NCI-H774 (cell line): ENCODE data around the gene PIAS1.
A peak's percentile ranks its signal among the peaks of the same experiment; 100 is the strongest.
"Not testable (repeated sequence)": the region's sequence is repeated elsewhere in the genome, so short reads cannot be mapped to it uniquely, and the experiment has no call there.

Experiments used
- DNase-seq: peaks from one replicate; lab custom pipeline; 2025; lab: John Stamatoyannopoulos, UW

PIAS1 gene

DNA sequence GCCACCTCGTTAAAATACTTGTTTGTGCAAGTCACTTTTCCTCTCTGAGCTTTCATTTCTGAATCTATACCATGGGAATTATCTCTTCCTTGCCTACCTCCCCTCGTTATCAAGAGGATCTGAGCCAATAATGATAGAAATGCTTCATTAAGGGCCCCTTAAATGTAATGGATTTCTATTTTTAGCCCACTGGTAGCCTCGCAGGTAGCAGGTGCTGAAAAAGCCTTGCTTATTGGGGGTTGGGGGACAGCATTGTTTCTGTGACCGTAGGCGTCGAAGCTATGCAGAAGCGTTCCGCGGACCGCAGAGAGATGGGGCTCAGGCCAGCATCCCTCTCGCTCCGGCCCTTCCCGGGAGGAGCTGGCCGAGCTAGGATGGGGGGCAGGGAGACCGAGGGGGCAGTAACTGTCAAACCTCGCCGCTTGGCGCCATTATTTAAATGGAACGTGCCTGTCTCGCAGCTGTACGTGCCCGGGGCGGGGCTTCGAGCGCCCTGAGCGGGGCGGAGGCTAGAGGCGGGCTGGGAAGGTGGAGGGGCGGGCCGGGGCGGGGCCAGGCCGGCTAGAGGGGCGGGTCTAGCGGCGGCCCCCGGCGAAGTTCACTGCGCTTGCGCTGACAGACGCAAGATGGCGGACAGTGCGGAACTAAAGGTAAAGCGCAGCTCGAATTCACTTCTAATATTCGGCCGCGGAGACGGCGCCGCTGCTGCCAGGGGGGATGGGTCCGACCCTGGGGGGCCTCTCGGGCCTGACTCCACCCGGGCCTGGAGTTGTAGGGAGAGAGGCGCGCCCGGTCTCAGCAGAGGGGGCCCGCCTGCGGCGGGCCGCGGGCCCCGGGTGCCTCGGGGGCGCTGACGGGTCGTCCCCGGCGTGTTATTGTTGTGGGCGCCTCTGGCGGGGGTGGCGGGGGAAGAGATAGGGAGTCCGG, at the start of gene PIAS1:
PIAS1 (plus strand) TSS at position 615 of the 927 bp plus-strand sequence; CDS start at position 627, 12 bp downstream.
- DNase-seq: peak; percentile 94

- not testable (repeated sequence) for DNase-seq
Measured at GRCh38 chr15:68007642-68008041, 46.5 kb upstream of the PIAS1 start.

DNA sequence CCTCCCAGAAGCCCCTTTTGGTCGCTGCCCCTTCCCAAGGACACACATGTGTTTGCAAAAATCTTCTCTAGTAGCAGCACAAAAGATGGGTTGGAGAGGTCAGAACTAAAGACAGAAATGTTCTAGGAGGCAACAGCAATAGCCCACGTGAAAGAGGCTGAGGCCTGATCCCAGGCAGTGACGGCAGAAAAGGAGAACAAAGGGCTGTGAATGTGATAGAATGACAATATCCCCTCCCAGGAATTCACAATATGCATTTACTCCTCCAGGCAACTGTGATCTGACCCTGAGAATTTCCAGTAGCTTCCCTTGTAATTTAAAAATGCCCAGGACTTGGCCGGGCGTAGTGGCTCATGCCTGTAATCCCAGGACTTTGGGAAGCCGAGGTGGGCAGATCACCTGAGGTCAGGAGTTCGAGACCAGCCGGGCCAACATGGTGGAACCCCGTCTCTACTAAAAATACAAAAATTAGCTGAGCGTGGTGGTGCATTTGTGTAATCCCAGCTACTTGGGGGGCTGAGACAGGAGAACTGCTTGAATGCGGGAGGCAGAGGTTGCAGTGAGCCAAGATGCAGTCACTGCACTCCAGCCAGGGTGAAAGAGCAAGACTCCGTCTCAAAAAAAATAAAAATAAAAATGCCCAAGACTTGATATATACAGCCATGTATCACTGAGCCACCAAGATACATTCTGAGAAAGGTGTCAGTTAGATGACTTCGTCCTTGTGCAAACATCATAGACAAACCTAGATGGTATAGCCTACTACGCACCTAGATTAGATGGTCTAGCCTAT, 43.6 kb upstream of the PIAS1 start:
- no peak for DNase-seq

DNA sequence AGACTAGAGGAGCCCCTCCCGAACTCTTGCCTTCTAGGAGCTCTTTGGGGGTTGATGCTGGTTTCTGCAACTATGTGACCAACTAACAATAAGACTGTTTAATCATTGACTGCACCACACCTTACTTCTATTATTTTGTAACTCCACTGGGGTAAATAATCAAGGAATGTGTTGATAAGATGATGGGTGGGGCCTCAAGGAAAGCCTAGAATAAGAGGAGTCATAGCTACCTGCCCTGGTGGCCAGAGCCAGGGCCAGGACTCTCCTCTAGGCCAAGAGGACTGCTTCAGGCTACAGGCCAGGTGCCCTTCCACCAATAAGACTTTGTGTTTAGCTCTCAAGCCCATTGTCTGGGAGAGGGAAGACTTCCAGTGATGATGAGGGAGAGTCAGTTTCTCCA, 41.2 kb upstream of the PIAS1 start:
- no peak for DNase-seq

GRCh38 chr15:68014219-68014618, 39.9 kb upstream of the PIAS1 start:
- no peak for DNase-seq

GRCh38 chr15:68015244-68015643, 38.9 kb upstream of the PIAS1 start:
- no peak for DNase-seq

DNA sequence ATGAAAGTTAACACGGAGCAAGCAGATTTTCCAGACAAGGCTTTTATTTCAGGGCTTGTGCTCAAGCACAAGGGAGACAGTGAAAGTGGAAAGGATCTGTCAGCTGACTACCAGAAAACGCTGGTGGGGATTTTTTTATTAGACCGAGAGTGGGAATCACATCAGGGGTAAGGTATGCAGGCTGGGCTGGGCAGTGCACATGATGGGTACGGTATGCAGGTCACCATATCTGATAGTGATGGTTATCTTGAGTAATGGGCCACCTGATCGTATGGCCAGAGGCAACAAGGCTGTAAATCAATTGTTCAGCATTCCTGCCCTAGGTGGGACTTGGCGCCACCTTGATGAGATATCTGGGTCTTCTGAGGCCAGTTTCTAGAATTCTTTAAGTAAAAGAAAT, 36.9 kb upstream of the PIAS1 start:
- DNase-seq: no peak

DNA sequence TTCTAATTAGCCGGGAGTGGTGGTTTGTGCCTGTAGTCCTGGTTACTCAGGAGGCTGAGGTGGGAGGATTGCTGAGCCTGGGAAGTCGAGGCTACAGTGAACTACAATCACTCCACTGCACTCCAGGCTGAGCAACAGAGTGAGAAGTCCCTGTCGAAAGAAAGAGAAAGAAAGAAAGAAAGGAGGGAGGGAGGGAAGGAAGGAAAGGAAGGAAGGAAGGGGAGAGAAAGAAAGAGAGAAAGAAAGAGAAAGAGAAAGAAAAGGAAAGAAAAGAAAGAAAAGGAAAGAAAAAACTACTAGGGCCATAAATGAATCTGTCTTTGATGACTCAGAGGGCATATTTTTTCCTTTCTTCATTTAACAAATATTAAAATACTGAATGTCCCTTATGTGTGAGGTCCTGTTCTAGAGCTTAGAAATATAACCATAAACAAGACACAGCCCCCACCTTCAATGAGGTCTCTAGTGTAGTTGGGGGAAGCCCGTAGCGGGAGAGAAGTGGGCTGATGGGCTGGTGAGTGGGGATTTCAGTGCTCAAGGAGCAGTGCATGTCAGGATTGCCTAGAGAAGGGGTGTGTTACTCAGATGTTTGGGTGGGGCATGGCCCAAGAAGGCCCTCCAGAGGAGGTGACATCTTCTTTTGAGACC, 35.2 kb upstream of the PIAS1 start:
- no peak for DNase-seq

GRCh38 chr15:68019814-68020525, 34.1 kb upstream of the PIAS1 start:
- no peak for DNase-seq

DNA sequence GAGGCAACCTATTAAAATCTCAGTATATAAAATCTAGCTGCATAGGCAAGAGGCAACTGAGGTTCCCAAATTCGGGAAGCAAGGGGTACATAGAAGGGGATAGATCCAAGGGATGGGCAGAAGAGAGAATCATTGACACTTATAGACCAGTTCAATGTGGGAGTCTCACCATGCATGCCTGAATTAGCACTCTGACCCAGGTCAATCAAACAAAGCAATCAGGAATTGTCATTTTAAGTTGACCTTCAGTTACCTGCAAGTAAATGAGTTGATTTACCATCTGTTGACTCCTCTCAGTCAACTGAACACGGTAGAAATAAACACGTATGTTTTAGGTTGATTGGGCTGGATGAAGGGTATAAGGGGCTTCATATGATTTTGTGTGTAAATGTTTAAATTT, 33.4 kb upstream of the PIAS1 start:
- no peak for DNase-seq

- no peak for DNase-seq
Measured at GRCh38 chr15:68022061-68022460, 32.1 kb upstream of the PIAS1 start.

DNA sequence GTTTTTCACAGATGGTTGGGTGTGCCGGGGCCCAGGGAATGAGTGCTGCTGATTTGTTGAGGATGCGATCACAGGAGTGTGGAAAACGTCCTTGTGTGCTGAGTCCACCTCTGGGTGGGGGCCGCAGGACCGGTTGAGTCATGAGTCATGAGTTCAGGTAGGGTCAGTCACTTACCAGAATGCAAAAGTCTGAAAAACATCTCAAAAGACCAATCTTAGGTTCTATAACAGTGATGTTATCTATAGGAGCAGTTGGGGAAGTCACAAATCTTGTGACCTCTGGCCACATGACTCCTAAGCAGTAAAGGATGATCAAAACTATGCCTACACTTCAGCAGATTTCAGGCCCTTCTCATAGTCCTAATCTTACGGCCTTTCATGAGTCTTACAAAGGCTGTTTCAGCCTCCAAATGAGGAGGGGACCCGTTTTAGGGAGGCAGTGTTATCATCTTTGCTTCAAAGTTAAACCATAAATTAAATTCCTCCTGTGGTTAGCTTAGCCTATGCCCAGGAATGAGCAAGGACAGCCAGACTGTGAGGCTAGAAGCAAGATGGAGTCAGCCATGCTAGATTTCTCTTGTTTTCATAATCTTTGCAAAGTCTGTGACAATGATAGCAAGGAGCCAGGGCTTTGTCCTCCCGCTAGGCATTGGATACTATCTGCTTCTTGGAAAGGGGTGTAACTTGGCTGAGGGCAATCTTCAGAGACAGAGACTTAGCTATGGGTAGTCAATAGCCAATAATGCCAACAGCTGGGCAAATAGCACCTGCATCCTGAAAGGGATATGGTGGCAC, 30.6 kb upstream of the PIAS1 start:
- no peak for DNase-seq

GRCh38 chr15:68025835-68026424, 28.2 kb upstream of the PIAS1 start:
- no peak for DNase-seq

DNA sequence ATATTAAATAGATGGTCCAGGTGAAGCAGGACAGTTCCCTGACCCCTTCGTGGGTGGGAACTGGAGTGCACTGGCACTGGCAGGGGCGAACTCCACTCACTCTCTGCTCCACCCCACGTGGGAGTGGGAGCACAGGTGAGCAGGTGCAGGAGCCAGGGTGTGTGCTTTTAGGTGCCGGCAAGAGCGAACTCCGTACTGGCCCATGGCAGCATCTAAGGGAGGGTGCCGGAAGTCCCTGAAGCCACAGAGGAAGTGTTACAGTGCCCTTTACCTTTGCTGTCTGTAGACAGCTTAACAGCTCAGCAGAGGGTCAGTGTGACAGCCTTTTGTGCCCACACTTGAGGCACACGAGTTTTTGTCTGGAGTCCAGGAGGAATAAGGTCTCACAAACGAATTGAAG, 26.7 kb upstream of the PIAS1 start:
- no peak for DNase-seq

- DNase-seq: no peak
Measured at GRCh38 chr15:68028137-68028887, 25.8 kb upstream of the PIAS1 start.

GRCh38 chr15:68028888-68029207, 25.3 kb upstream of the PIAS1 start:
- DNase-seq: no peak

GRCh38 chr15:68029959-68030358, 24.2 kb upstream of the PIAS1 start:
- no peak for DNase-seq

- no peak for DNase-seq
Measured at GRCh38 chr15:68031404-68031803, 22.7 kb upstream of the PIAS1 start.

GRCh38 chr15:68032672-68033071, 21.4 kb upstream of the PIAS1 start:
- DNase-seq: no peak

- DNase-seq: no peak
Measured at GRCh38 chr15:68034081-68034480, 20.0 kb upstream of the PIAS1 start.
